Sigmoid colon (tissue), 7 donors: Measurements from ENCODE around the gene OIT3. TPM values are rescaled to one million over a fixed set of nuclear protein-coding genes. Genes with fewer than 3 reads are reported as not detected.

Source experiments
- DNase-seq: peaks from one replicate; pipeline ENCODE4 v3.0.0-alpha.2; 2019
- H3K27ac ChIP-seq, 4 donors: fragments of 200-600 bp; sonication (generic); one replicate each; pipeline ENCODE4 v1.5.1; 2016 to 2019; ENCODE audit warnings: mild to moderate bottlenecking in 1 of 4
- H3K27me3 ChIP-seq, 3 donors: fragments of 200-600 bp; sonication (generic); one replicate each; pipeline ENCODE4 v1.5.1; 2019; ENCODE audit warnings: mild to moderate bottlenecking in 1 of 3
- H3K36me3 ChIP-seq, 4 donors: fragments of 200-600 bp; sonication (generic); one replicate each; pipeline ENCODE4 v1.5.1; 2016 to 2019
- H3K4me1 ChIP-seq, 4 donors: fragments of 200-600 bp; sonication (generic); one replicate each; pipeline ENCODE4 v1.5.1; 2017 to 2019
- H3K4me3 ChIP-seq, 4 donors: fragments of 200-600 bp; sonication (generic); one replicate each; pipeline ENCODE4 v1.5.1; 2017 to 2019; ENCODE audit warnings: mild to moderate bottlenecking in 2 of 4, moderate library complexity in 1 of 4
- H3K9me3 ChIP-seq, 4 donors: fragments of 200-600 bp in 3 of 4; sonication (generic) in 3 of 4; one replicate each; pipeline versions ENCODE4 v1.5.1 to v1.6.1; 2013 to 2019
- CTCF ChIP-seq, 4 experiments: fragments of 450-650 bp in 3 of 4; fragments of 200-600 bp in 1 of 4; IDR thresholded peaks; one replicate each; pipeline ENCODE4 v1.5.1; 2016 to 2019; ENCODE audit warnings: antibody characterized with exemption in 4 of 4, mild to moderate bottlenecking in 3 of 4, moderate library complexity in 2 of 4
- EP300 ChIP-seq, 4 donors: sonication (generic); formaldehyde crosslinking; IDR thresholded peaks; one replicate each; pipeline ENCODE4 v1.6.1; 2017; ENCODE audit warnings: antibody characterized with exemption in 4 of 4
- POLR2A ChIP-seq, 2 donors: fragments of 450-650 bp; IDR thresholded peaks; one replicate each; pipeline ENCODE4 v1.6.1; 2016; ENCODE audit warnings: antibody characterized with exemption in 2 of 2, mild to moderate bottlenecking in 2 of 2, moderate library complexity in 2 of 2
- POLR2AphosphoS5 ChIP-seq, 4 donors: sonication (generic); formaldehyde crosslinking; IDR thresholded peaks; one replicate each; pipeline ENCODE4 v1.6.1; 2017; ENCODE audit warnings: antibody characterized with exemption in 4 of 4
- WGBS, 2 donors: extraction: QIAGEN DNeasy Blood & Tissue Kit; methylation state at CpG; one replicate each; pipeline ENCODE4 v1.1.7; 2013; 5-methylcytosine and 5-hydroxymethylcytosine counted together
- intact Hi-C: fragments of 100-400 bp; cut with DNase I; formaldehyde crosslinking; loops from one replicate; pipeline ENCODE4 v1.15.1; 2023
- polyA plus RNA-seq, 3 donors: library from polyadenylated mRNA; stranded (reverse); fragments of 200-250 nt; gene quantifications; one replicate each; pipeline ENCODE4 v1.2.3, GENCODE V29; 2013
- total RNA-seq, 4 donors: library from RNA; depleted of rRNA; stranded (reverse); fragments of >200 nt; gene quantifications; one replicate each; pipeline ENCODE4 v1.1.0, GENCODE V29; 2016
- donor health status: healthy with polysubstance abuse.
- donor health status: Bipolar disorder and iron deficiency.
- donor health status: healthy.

Gene OIT3
- total and polyA plus RNA-seq, 7 donors = 0.04 TPM; not detected in 6

- TF ChIP-seq POLR2AphosphoS5 (IDR thresholded peaks at IDR 0.05) (no peak), CTCF (IDR thresholded peaks at IDR 0.05) (no peak), EP300 (IDR thresholded peaks at IDR 0.05) (no peak), POLR2A (IDR thresholded peaks at IDR 0.05) (no peak)
- intact Hi-C loops = no loop called here
- Histone ChIP-seq H3K27ac (no peak overlapping the region), H3K9me3 (no peaks in the 10 kb centered on the region), H3K36me3 (peaks cover 0 to 33% (median 2%) of the 10 kb centered on the region in 4 donors), H3K27me3 (no peaks in the 10 kb centered on the region), H3K4me3 (no peak overlapping the region), H3K4me1 (no peaks in the 10 kb centered on the region)
- WGBS, 2 donors = 89 to 91% methylated on average over 2 of the region's 2 CpGs
- no peak for DNase-seq
Measured at GRCh38 chr10:72885953-72886352, 7.6 kb upstream of the OIT3 start.

DNA sequence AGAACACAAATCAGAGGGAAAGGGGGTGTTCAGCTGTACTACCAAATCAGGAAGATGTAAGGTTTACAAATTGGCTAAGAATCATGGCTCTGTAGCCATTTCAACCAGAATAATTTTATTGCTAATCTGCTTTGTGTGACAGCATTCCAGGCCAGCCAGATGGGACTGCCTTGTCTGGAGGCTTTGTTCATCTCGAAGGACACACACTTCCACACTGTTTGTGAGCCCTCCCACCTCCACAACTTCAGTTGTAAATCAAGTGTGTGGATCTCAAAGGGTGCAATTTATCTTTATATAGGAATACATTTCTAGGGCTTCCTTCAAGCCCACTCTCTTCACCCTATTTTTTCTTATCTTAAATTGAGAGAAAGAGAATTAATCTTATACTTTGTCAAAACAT lies 6.9 kb upstream of the OIT3 start:
- H3K4me1 ChIP-seq = no peaks in the 10 kb centered on the region
- H3K27ac ChIP-seq = no peak overlapping the region
- intact Hi-C loops = no loop called here
- H3K36me3 ChIP-seq = peaks cover 0 to 33% (median 2%) of the 10 kb centered on the region in 4 donors
- 70 to 71% methylated on average over 1 of the region's 1 CpG for WGBS, 2 donors
- DNase-seq = no peak
- TF ChIP-seq CTCF (IDR thresholded peaks at IDR 0.05) = no peak
- TF ChIP-seq POLR2AphosphoS5 (IDR thresholded peaks at IDR 0.05) = no peak
- no peak for TF ChIP-seq POLR2A (IDR thresholded peaks at IDR 0.05)
- no peak for TF ChIP-seq EP300 (IDR thresholded peaks at IDR 0.05)
- no peaks in the 10 kb centered on the region for H3K9me3 ChIP-seq
- no peak overlapping the region for H3K4me3 ChIP-seq
- no peaks in the 10 kb centered on the region for H3K27me3 ChIP-seq

GRCh38 chr10:72887043-72887442 lies 6.5 kb upstream of the OIT3 start:
- 47 to 78% methylated on average over 5 of the region's 5 CpGs for WGBS, 2 donors
- no peaks in the 10 kb centered on the region for H3K9me3 ChIP-seq
- H3K27me3 ChIP-seq = no peaks in the 10 kb centered on the region
- DNase-seq = no peak
- peaks cover 0 to 33% (median 2%) of the 10 kb centered on the region in 4 donors for H3K36me3 ChIP-seq
- no peaks in the 10 kb centered on the region for H3K4me1 ChIP-seq
- no peak for TF ChIP-seq POLR2A (IDR thresholded peaks at IDR 0.05)
- TF ChIP-seq CTCF (IDR thresholded peaks at IDR 0.05) = no peak
- H3K27ac ChIP-seq = no peak overlapping the region
- intact Hi-C loops = no loop called here
- H3K4me3 ChIP-seq = no peak overlapping the region

- peaks cover 0 to 33% (median 2%) of the 10 kb centered on the region in 4 donors for H3K36me3 ChIP-seq
- DNase-seq = no peak
- no peaks in the 10 kb centered on the region for H3K9me3 ChIP-seq
- intact Hi-C loops = no loop called here
- WGBS, 2 donors = 95 to 96% methylated on average over 7 of the region's 7 CpGs
- H3K4me1 ChIP-seq = no peaks in the 10 kb centered on the region
- no peak overlapping the region for H3K27ac ChIP-seq
- TF ChIP-seq CTCF (IDR thresholded peaks at IDR 0.05) (no peak), POLR2AphosphoS5 (IDR thresholded peaks at IDR 0.05) (no peak), EP300 (IDR thresholded peaks at IDR 0.05) (no peak), POLR2A (IDR thresholded peaks at IDR 0.05) (no peak)
- no peaks in the 10 kb centered on the region for H3K27me3 ChIP-seq
- no peak overlapping the region for H3K4me3 ChIP-seq
Measured at GRCh38 chr10:72888151-72888638, 5.3 kb upstream of the OIT3 start.

DNA sequence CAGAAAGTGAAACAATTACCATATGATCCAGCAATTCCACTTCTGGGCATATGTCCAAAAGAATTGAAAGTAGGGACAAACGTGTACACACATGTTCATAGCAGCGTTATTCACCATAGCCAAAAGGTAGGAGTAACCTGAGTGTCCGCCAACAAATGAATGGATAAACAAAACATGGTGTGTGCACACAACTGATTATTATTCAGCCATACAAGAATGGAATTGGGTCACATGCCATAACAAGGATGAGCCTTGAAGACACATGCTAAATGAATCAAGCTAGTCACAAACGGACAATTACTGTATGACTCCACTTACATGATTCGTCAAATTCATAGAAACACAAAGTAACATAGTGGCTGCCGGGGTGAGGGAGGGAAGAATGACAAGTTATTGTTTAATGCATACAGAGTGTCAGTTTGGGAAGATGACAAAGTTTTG lies 4.1 kb upstream of the OIT3 start:
- 47 to 65% methylated on average over 6 of the region's 6 CpGs for WGBS, 2 donors
- TF ChIP-seq EP300 (IDR thresholded peaks at IDR 0.05) (no peak), CTCF (IDR thresholded peaks at IDR 0.05) (no peak), POLR2AphosphoS5 (IDR thresholded peaks at IDR 0.05) (no peak), POLR2A (IDR thresholded peaks at IDR 0.05) (no peak)
- intact Hi-C loops = no loop called here

More for the DNA sequence above, 4.1 kb upstream of the OIT3 start:
- no peak overlapping the region for H3K27ac ChIP-seq
- H3K4me1 ChIP-seq = no peaks in the 10 kb centered on the region
- no peaks in the 10 kb centered on the region for H3K27me3 ChIP-seq
- no peak overlapping the region for H3K4me3 ChIP-seq
- H3K9me3 ChIP-seq = no peaks in the 10 kb centered on the region
- peaks cover 0 to 33% (median 2%) of the 10 kb centered on the region in 4 donors for H3K36me3 ChIP-seq
- no peak for DNase-seq
